ENCODE measurements around the gene SH2B2.

The SH2B2 gene

DNA sequence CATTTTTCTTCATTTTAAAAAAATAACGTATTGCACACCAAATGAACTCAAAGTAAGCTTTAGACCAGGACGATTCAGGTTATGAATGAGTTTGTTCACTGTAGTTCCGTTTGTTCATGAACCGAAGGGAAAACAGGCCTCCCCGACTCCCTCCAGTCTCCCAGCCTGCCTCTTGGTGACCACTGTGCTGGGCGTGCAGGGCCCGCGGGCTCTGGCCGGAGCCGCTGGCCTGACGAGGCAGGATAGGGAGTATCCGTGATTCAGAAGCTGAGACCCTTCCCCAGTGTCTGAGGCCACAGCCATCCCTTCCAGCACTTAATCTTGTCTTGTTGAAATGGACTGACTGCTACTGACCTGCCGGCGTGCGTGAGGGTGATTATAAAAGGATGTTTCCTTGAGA, 30.8 kb upstream of the SH2B2 start:
- TF ChIP-seq, protein P1, sequence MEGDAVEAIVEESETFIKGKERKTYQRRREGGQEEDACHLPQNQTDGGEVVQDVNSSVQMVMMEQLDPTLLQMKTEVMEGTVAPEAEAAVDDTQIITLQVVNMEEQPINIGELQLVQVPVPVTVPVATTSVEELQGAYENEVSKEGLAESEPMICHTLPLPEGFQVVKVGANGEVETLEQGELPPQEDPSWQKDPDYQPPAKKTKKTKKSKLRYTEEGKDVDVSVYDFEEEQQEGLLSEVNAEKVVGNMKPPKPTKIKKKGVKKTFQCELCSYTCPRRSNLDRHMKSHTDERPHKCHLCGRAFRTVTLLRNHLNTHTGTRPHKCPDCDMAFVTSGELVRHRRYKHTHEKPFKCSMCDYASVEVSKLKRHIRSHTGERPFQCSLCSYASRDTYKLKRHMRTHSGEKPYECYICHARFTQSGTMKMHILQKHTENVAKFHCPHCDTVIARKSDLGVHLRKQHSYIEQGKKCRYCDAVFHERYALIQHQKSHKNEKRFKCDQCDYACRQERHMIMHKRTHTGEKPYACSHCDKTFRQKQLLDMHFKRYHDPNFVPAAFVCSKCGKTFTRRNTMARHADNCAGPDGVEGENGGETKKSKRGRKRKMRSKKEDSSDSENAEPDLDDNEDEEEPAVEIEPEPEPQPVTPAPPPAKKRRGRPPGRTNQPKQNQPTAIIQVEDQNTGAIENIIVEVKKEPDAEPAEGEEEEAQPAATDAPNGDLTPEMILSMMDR (IDR thresholded peaks at IDR 0.05; ENCODE audit: low read length, missing control alignments), result no peak
- H3K4me3 ChIP-seq (replicated peaks; ENCODE audit: low read depth, low read length), result no peak overlapping the region
- no peak for DNase-seq (ENCODE audit: low read depth)

DNA sequence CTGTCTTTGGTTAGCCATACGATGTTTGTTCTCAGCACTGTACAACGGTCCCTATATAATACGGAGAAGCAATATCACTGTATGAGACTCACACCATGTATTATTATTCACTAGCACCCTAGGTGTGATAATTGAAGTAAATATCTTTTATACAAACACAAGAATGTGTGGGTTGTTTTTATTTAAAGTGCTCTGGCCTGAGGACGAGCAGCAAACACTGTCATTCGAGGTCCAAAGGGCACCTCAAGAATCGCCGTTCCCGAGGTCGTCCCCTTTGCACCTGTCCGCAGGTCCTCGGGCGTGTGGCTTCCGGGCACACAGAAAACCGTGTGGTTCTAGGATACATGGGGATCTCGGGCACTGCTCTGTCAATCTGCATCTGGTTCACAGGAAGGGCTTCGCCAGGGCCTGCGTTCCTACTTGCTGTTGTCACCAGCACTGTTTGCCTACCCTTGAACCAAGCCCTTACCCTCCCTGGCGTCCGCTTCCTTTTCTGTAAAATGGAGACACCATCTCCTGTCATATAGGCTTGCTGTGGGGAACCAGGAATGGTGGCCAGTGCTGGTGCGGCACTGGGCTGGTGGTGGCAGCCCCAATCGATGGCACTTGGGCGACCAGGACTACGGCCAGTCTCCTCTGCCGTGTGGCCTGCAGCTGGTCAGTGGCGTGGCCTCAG, 28.5 kb upstream of the SH2B2 start:
- no peak overlapping the region for H3K4me3 ChIP-seq (replicated peaks; ENCODE audit: low read depth, low read length)
- no peak for DNase-seq (ENCODE audit: low read depth)
- TF ChIP-seq, protein P1 (IDR thresholded peaks at IDR 0.05; ENCODE audit: low read length, missing control alignments), result no peak

DNA sequence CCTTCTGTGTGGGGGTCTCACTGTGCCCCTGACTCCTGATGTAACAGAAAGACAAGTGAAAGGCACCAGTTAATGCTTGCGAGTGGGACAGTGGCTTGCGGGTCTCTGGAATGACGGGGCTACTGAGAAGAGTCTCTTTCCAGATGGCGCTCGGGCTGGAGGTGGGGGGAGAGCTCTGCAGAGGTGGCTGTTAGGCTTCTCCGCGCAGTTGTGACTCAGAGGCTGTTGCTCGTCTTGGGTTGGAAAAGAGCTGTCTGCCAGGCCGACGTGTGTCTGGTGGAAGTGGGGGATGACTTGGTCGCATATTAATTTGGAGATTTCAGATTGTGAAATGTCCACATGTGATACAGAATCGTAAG, 27.9 kb upstream of the SH2B2 start:
- TF ChIP-seq, protein P1 (IDR thresholded peaks at IDR 0.05; ENCODE audit: low read length, missing control alignments), result no peak
- DNase-seq (ENCODE audit: low read depth), result no peak
- no peak overlapping the region for H3K4me3 ChIP-seq (replicated peaks; ENCODE audit: low read depth, low read length)

DNA sequence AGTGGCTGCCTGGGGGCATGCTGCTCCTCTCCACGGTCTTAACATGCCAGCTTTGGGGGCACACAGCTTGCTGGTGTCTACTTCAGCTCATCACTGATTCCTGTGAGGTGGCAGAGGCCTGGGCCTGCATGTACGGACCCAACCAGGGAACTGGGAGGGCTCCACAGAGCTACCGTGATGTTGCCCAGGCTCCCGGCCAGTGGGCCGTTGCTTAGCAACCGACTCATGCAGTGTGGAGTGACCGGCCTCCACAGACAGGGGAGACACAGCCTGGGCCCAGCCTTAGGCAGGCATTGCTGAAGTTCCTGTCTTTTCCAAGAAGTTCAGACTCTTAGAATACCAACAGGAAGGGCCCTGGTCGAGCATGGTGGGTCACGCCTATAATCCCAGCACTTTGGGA, 25.8 kb upstream of the SH2B2 start:
- TF ChIP-seq, protein P1 (IDR thresholded peaks at IDR 0.05; ENCODE audit: low read length, missing control alignments), result no peak
- peak; percentile 50 for DNase-seq (ENCODE audit: low read depth)
- no peak overlapping the region for H3K4me3 ChIP-seq (replicated peaks; ENCODE audit: low read depth, low read length)

DNA sequence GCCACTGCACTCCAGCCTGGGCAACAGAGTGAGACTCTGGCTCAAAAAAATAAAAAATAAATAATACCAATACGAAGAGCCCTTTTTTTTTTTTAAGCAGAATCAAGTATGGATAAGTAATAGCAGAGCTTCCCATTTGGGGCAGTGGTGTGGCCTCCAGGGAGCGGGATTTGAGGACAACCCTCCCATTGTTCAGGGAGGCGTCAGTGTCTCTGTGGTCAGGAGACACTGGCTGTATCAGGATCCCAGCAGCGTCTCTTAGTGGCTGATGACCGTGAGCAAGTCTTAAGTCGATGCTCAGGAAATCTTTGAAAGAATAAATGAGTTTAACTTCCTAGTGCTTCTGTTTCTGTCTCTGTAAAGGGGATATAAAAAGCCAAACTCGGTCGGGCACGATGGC, 25.2 kb upstream of the SH2B2 start:
- TF ChIP-seq, protein P1 (IDR thresholded peaks at IDR 0.05; ENCODE audit: low read length, missing control alignments), result no peak
- H3K4me3 ChIP-seq (replicated peaks; ENCODE audit: low read depth, low read length), result no peak overlapping the region
- no peak for DNase-seq (ENCODE audit: low read depth)

DNA sequence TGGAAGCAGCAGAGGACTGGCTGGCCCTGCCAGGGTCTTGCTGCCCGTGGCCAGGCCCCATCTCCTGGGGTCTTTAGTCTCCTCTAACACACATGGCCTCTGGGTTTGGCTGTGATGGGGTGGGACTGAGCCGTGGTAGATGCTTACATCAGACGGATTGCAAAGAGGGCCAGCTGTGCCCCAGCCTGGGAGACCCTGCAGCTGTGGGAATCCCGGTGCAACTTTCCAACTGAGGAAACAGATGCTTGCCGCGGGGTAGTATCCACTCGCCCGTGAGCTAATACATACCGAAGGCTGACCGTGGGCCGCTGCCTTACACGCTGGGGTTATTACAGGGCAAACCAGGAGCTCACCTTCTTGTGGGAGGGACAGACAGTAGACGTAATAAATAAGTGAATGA, 24.1 kb upstream of the SH2B2 start:
- no peak overlapping the region for H3K4me3 ChIP-seq (replicated peaks; ENCODE audit: low read depth, low read length)
- no peak for DNase-seq (ENCODE audit: low read depth)
- TF ChIP-seq, protein P1 (IDR thresholded peaks at IDR 0.05; ENCODE audit: low read length, missing control alignments), result no peak

DNA sequence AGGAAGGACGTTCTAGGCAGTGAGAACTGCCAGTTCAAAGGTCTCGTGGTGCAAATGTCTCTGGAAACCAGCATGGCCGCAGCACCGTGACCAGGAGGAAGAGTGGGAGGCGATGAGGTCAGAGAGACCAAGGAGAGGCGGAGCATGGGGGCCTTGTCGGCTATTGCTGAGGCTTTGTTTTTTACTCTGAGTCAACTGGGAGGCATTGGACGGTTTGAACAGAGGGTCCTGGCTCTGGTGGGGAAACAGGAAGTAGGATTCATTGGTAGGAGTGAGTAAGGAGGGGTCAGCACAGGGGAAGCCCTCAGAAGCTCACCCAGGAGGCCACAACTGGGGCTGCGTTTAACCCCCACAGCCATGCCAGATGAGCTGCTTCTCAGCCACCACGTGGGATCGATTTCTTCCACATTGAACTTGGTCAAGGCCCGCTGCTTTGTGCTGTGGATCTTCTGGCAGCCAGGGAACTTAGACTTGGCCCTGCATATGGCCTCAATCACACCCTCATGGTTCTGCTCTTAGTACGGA, 22.2 kb upstream of the SH2B2 start:
- TF ChIP-seq, protein P1 (IDR thresholded peaks at IDR 0.05; ENCODE audit: low read length, missing control alignments), result no peak
- DNase-seq (ENCODE audit: low read depth), result peak; percentile 57
- no peak overlapping the region for H3K4me3 ChIP-seq (replicated peaks; ENCODE audit: low read depth, low read length)

Data from fibroblast of pulmonary artery (primary cell).